ENCODE data around the gene KIAA0319L.

DNA sequence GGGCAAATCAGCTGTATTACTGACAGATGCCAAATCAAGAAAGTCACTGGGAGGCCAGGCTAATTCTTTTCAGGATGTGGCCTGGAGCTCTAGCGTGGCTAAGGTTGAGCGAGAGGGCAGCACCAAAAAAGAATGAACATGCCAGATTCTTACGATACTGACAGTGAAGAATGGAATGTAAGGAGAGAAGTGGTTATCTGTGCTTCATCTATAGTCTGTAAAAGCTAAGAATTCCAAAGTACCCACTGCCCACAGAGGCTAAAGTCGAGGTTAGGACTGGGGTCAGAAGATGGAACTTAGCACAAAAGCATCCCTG is 48.6 kb upstream of the KIAA0319L start:
- TF ChIP-seq, protein P1, sequence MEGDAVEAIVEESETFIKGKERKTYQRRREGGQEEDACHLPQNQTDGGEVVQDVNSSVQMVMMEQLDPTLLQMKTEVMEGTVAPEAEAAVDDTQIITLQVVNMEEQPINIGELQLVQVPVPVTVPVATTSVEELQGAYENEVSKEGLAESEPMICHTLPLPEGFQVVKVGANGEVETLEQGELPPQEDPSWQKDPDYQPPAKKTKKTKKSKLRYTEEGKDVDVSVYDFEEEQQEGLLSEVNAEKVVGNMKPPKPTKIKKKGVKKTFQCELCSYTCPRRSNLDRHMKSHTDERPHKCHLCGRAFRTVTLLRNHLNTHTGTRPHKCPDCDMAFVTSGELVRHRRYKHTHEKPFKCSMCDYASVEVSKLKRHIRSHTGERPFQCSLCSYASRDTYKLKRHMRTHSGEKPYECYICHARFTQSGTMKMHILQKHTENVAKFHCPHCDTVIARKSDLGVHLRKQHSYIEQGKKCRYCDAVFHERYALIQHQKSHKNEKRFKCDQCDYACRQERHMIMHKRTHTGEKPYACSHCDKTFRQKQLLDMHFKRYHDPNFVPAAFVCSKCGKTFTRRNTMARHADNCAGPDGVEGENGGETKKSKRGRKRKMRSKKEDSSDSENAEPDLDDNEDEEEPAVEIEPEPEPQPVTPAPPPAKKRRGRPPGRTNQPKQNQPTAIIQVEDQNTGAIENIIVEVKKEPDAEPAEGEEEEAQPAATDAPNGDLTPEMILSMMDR (conservative IDR thresholded peaks at IDR 0.05) = no peak
- no peak for TF ChIP-seq ZFX (IDR thresholded peaks at IDR 0.05)
